Measurements from ENCODE around the gene MGP.

The MGP gene

DNA sequence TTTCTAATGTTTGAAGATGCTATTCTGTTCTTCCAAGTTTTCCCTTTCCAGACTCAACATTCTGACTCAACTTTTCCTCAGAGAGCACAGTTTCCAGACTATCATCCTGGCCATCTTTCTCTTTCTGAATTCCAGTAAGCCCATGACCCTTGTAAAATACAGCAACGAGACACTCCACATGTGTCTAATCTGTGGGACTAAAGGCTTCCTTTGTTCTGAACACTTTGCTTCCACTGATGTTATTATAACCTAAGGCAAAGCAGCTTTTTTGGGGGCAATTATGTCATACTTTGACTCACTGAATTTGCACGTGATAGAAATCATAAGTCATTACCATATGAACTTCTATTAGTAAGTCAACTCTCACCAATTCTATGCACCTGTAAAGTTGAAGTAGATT, 36.0 kb downstream of the MGP start:
- TF ChIP-seq, protein P1, sequence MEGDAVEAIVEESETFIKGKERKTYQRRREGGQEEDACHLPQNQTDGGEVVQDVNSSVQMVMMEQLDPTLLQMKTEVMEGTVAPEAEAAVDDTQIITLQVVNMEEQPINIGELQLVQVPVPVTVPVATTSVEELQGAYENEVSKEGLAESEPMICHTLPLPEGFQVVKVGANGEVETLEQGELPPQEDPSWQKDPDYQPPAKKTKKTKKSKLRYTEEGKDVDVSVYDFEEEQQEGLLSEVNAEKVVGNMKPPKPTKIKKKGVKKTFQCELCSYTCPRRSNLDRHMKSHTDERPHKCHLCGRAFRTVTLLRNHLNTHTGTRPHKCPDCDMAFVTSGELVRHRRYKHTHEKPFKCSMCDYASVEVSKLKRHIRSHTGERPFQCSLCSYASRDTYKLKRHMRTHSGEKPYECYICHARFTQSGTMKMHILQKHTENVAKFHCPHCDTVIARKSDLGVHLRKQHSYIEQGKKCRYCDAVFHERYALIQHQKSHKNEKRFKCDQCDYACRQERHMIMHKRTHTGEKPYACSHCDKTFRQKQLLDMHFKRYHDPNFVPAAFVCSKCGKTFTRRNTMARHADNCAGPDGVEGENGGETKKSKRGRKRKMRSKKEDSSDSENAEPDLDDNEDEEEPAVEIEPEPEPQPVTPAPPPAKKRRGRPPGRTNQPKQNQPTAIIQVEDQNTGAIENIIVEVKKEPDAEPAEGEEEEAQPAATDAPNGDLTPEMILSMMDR (IDR thresholded peaks at IDR 0.05; ENCODE audit: low read depth, low read length): no peak
- Histone ChIP-seq H3K36me3 (no peaks in the 10 kb centered on the region), H3K4me1 (peaks cover 17% of the 10 kb centered on the region), H3K4me3 (ENCODE audit: low read depth, low read length) (no peak overlapping the region), H3K27me3 (no peaks in the 10 kb centered on the region), H3K9me3 (no peaks in the 10 kb centered on the region)
- DNase-seq: no peak

DNA sequence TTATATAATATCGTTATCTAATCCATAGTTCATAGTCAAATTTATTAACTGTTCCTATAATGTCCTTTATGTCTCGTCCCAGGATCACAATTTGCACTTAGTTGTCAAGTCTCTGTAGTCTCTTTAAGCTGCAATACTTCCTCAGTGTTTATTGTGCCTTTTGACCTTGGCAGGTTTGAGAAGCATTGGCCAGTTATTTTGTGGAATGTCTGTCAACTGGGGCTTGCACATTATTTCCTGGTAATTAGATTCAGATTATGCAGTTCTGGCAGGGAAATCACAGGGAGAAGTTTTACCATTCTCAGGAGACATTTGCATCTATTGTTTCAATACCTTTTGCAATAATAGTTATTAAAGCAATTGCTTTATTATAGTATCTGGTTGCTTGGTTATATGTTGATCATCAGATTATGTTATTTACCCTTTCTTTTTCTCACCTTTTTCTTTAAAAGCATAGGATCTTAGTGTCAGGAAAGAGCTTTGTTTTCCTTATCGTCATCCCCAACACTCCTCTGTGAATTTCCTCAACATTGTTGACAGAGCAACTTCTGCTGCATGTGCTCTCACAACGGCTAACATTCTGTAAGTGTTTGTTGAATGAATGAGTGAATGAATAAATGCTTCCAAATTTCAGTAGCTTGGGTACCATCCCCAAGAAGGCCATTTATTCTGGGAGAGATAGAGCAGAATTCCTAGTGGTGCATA, 38.6 kb downstream of the MGP start:
- Histone ChIP-seq H3K4me3 (ENCODE audit: low read depth, low read length) (no peak overlapping the region), H3K36me3 (no peaks in the 10 kb centered on the region), H3K9me3 (no peaks in the 10 kb centered on the region), H3K4me1 (peaks cover 13% of the 10 kb centered on the region), H3K27me3 (no peaks in the 10 kb centered on the region)
- TF ChIP-seq, protein P1 (IDR thresholded peaks at IDR 0.05; ENCODE audit: low read depth, low read length): no peak
- no peak for DNase-seq

DNA sequence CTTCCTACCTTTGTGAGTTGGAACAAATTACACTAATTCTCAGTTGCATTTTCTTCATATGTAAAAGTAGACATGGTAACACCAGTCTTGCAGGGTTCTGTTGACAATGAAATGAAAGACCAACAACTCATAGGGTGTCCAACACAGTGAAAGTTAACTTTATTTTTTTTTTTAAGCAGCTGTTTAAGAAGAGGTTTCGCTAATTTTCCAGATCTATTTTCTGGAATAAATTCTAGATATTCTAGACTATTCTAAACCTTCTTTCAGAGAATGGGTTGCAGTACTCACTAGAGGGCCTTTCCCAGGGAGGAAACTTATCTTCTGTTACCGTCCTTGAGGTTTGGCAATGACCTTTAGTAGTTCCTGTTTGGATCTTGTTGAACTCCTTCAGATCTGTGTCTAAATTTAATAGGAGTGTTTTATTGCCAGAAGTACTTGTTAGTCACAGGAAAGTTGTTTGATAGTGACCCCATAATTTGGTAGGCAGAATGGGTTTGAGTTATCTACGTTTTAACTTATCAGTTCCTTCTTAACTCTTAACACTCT, 39.5 kb downstream of the MGP start:
- no peak for DNase-seq
- Histone ChIP-seq H3K4me3 (ENCODE audit: low read depth, low read length) (no peak overlapping the region), H3K9me3 (no peaks in the 10 kb centered on the region), H3K36me3 (no peaks in the 10 kb centered on the region), H3K4me1 (peaks cover 13% of the 10 kb centered on the region), H3K27me3 (no peaks in the 10 kb centered on the region)
- TF ChIP-seq, protein P1 (IDR thresholded peaks at IDR 0.05; ENCODE audit: low read depth, low read length): no peak

DNA sequence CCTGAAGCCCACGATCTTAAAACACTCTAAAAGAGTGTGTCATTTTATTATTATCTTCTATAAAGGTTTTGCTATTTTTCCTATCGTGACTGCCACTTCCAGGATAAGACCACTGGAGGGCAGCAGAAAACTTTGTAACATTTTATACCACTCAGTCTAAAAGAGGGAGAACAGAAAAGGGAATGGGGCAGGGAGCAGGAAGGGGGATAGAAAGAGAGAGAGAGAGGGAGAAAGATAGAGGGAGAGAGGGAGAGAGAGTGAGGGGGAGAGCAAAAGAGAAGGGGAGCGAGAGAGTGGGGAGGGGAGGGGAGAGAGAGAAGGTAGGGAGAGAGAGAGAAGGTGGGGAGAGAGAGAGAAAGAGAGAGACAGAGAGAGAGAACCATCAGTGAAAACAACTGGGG, 40.3 kb downstream of the MGP start:
- TF ChIP-seq, protein P1 (IDR thresholded peaks at IDR 0.05; ENCODE audit: low read depth, low read length): peak; percentile 80
- peaks cover 13% of the 10 kb centered on the region for H3K4me1 ChIP-seq
- no peaks in the 10 kb centered on the region for H3K9me3 ChIP-seq
- H3K4me3 ChIP-seq (ENCODE audit: low read depth, low read length): no peak overlapping the region
- DNase-seq: peak; percentile 50
- H3K27me3 ChIP-seq: no peaks in the 10 kb centered on the region
- H3K36me3 ChIP-seq: no peaks in the 10 kb centered on the region

DNA sequence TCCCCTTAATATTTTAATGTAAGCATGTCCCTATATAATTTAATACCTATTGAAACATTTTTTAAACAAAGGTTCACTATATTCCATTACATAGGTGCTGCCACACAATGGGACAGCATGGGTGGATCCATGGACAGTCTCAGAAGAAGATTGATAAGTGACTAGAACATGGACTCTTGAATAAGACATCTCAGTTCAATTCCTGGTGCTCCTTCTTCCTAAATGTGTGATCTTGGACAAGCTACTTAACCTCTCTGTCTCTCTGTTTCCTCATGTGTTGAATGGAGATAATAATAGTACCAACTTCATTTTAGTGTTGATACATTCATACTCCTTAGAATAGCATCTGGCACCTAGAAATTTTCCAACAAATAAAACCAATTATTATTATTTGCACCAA, 41.3 kb downstream of the MGP start:
- Histone ChIP-seq H3K27me3 (no peaks in the 10 kb centered on the region), H3K36me3 (no peaks in the 10 kb centered on the region), H3K4me3 (ENCODE audit: low read depth, low read length) (no peak overlapping the region), H3K9me3 (no peaks in the 10 kb centered on the region), H3K4me1 (peaks cover 13% of the 10 kb centered on the region)
- no peak for DNase-seq
- TF ChIP-seq, protein P1 (IDR thresholded peaks at IDR 0.05; ENCODE audit: low read depth, low read length): no peak

DNA sequence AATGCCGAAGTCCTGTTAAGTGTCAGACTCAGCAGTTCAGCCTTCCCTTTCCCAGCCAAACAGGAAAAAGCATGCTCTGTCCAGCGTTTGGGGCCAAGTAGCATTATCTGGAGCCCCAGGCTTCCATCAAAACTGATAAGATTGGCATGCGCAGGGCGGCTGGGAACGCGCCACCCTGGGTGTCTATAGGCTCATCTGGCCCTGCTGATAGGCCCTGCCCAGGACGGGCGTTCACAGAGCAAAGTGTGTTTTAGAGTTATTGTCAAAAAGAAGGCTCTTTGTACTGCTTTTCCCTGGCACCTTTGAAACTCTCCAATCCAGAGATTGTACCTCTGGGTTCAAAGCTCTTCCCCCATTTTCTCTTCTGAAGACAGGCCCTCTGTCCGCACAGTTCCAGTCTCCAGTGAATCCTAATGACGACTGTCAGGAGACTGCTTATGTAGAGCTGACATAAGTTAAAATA, 42.2 kb downstream of the MGP start, which contains the start of gene ART4:
Gene ART4 (minus strand): TSS at position 102 of the 463 bp plus-strand sequence. CDS start 413 bp downstream, outside the sequence.
- H3K27me3 ChIP-seq: no peaks in the 10 kb centered on the region
- no peak within 1 kb of the TSS for H3K4me3 ChIP-seq (ENCODE audit: low read depth, low read length)
- no peak for DNase-seq
- H3K9me3 ChIP-seq: no peaks in the 10 kb centered on the region
- H3K36me3 ChIP-seq: no peaks in the 10 kb centered on the region
- TF ChIP-seq, protein P1 (IDR thresholded peaks at IDR 0.05; ENCODE audit: low read depth, low read length): no peak
- H3K4me1 ChIP-seq: peaks cover 13% of the 10 kb centered on the region

All from BE2C (cell line).